Measurements from ENCODE around the gene PDE4D. TPM values are rescaled to one million over a fixed set of nuclear protein-coding genes. Genes with fewer than 3 reads are reported as not detected.
A peak's percentile ranks its signal among the peaks of the same experiment; 100 is the strongest.

Gene PDE4D
- total RNA-seq, 1 donor from 2014 or later: 2.3 TPM

GRCh38 chr5:59236448-59236847, 657.1 kb downstream of the PDE4D start:
- TF ChIP-seq EZH2 (IDR thresholded peaks at IDR 0.05) (no peak), CTCF (IDR thresholded peaks at IDR 0.05) (no peak), EZH2phosphoT487 (IDR thresholded peaks at IDR 0.05) (no peak)
- Histone ChIP-seq H3K4me3 (no peak overlapping the region), H3K79me2 (ENCODE audit: low read depth) (no peaks in the 10 kb centered on the region), H3K4me1 (no peaks in the 10 kb centered on the region), H3K27me3 (no peaks in the 10 kb centered on the region), H3K27ac (no peak overlapping the region), H3F3A (ENCODE audit: low read depth) (no peaks in the 10 kb centered on the region), H4K20me1 (ENCODE audit: low read depth) (no peaks in the 10 kb centered on the region), H3K9me3 (ENCODE audit: low read depth) (no peaks in the 10 kb centered on the region), H3K36me3 (no peaks in the 10 kb centered on the region), H2AFZ (replicated peaks) (no peak overlapping the region), H3K4me2 (no peak overlapping the region), H3K9ac (no peak overlapping the region)
- Mint-ChIP-seq H3K4me3 (no peak overlapping the region), H3K27me3 (ENCODE audit: insufficient read depth, low read depth) (no peaks in the 10 kb centered on the region), H3K27ac (no peak overlapping the region), H3K4me1 (no peaks in the 10 kb centered on the region), H3K36me3 (no peaks in the 10 kb centered on the region), H3K9me3 (no peaks in the 10 kb centered on the region)
- DNase-seq (ENCODE audit: low spot score): no peak

DNA sequence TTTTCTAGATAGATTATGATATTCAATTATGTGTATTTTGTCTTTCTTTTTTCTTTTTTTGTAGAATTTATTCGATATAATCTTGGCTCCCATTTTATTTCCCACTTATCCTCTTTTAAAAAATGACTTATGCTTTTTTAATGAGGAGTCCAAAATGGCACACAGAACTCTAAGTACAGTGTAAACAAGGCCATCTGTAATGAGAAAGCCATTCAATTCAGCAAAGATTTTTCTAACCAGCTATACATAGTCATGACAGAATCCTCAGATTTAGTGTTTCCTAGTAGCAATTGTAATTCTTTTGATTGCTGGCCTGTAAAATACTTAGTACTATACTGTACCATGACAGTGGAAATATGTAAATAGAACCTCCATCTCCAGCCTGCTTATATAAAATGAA, 659.3 kb downstream of the PDE4D start:
- Histone ChIP-seq H3K4me2 (no peak overlapping the region), H3K9me3 (ENCODE audit: low read depth) (no peaks in the 10 kb centered on the region), H2AFZ (replicated peaks) (no peak overlapping the region), H3K4me3 (no peak overlapping the region), H3K27me3 (no peaks in the 10 kb centered on the region), H3K27ac (no peak overlapping the region), H3K36me3 (no peaks in the 10 kb centered on the region), H4K20me1 (ENCODE audit: low read depth) (no peaks in the 10 kb centered on the region), H3K9ac (no peak overlapping the region), H3K79me2 (ENCODE audit: low read depth) (no peaks in the 10 kb centered on the region), H3K4me1 (no peaks in the 10 kb centered on the region), H3F3A (ENCODE audit: low read depth) (no peaks in the 10 kb centered on the region)
- Mint-ChIP-seq H3K27me3 (ENCODE audit: insufficient read depth, low read depth) (no peaks in the 10 kb centered on the region), H3K9me3 (no peaks in the 10 kb centered on the region), H3K36me3 (no peaks in the 10 kb centered on the region), H3K4me1 (no peaks in the 10 kb centered on the region), H3K27ac (no peak overlapping the region), H3K4me3 (no peak overlapping the region)
- no peak for TF ChIP-seq EZH2phosphoT487 (IDR thresholded peaks at IDR 0.05)
- TF ChIP-seq EZH2 (IDR thresholded peaks at IDR 0.05): no peak
- TF ChIP-seq CTCF (IDR thresholded peaks at IDR 0.05): no peak
- DNase-seq (ENCODE audit: low spot score): no peak

- Histone ChIP-seq H3K4me3 (no peak overlapping the region), H3K36me3 (no peaks in the 10 kb centered on the region), H3K79me2 (ENCODE audit: low read depth) (no peaks in the 10 kb centered on the region), H2AFZ (replicated peaks) (no peak overlapping the region), H3K9me3 (ENCODE audit: low read depth) (no peaks in the 10 kb centered on the region), H3K27ac (no peak overlapping the region), H3K4me2 (no peak overlapping the region), H3K4me1 (no peaks in the 10 kb centered on the region), H3K9ac (no peak overlapping the region), H4K20me1 (ENCODE audit: low read depth) (no peaks in the 10 kb centered on the region), H3F3A (ENCODE audit: low read depth) (no peaks in the 10 kb centered on the region), H3K27me3 (no peaks in the 10 kb centered on the region)
- Mint-ChIP-seq H3K9me3 (no peaks in the 10 kb centered on the region), H3K36me3 (no peaks in the 10 kb centered on the region), H3K27ac (no peak overlapping the region), H3K4me1 (no peaks in the 10 kb centered on the region), H3K27me3 (ENCODE audit: insufficient read depth, low read depth) (no peaks in the 10 kb centered on the region), H3K4me3 (no peak overlapping the region)
- peak; percentile 31 for DNase-seq (ENCODE audit: low spot score)
- TF ChIP-seq CTCF (IDR thresholded peaks at IDR 0.05): no peak
- no peak for TF ChIP-seq EZH2phosphoT487 (IDR thresholded peaks at IDR 0.05)
- no peak for TF ChIP-seq EZH2 (IDR thresholded peaks at IDR 0.05)
Measured at GRCh38 chr5:59231221-59231931, 662.1 kb downstream of the PDE4D start.

Measured in neural progenitor cell (in vitro differentiated cells).